Suprapubic skin (tissue), 4 donors: ENCODE measurements around the gene PLIN1.

Experiments used
- CTCF ChIP-seq, 2 donors: fragments of 200-600 bp in 1 of 2; fragments of 450-650 bp in 1 of 2; sonication (generic) in 1 of 2; IDR thresholded peaks; one replicate each; pipeline ENCODE4 v1.5.1; 2016 to 2019; ENCODE audit warnings: antibody characterized with exemption in 2 of 2, mild to moderate bottlenecking in 1 of 2, moderate library complexity in 1 of 2
- POLR2A ChIP-seq, 2 donors: fragments of 450-650 bp; IDR thresholded peaks; one replicate each; pipeline ENCODE4 v1.6.1; 2017; ENCODE audit warnings: antibody characterized with exemption in 2 of 2, mild to moderate bottlenecking in 2 of 2, moderate library complexity in 2 of 2
- POLR2AphosphoS5 ChIP-seq, 3 donors: sonication (generic); formaldehyde crosslinking; IDR thresholded peaks; one replicate each; pipeline ENCODE4 v1.6.1; 2017; ENCODE audit warnings: antibody characterized with exemption in 3 of 3

DNA sequence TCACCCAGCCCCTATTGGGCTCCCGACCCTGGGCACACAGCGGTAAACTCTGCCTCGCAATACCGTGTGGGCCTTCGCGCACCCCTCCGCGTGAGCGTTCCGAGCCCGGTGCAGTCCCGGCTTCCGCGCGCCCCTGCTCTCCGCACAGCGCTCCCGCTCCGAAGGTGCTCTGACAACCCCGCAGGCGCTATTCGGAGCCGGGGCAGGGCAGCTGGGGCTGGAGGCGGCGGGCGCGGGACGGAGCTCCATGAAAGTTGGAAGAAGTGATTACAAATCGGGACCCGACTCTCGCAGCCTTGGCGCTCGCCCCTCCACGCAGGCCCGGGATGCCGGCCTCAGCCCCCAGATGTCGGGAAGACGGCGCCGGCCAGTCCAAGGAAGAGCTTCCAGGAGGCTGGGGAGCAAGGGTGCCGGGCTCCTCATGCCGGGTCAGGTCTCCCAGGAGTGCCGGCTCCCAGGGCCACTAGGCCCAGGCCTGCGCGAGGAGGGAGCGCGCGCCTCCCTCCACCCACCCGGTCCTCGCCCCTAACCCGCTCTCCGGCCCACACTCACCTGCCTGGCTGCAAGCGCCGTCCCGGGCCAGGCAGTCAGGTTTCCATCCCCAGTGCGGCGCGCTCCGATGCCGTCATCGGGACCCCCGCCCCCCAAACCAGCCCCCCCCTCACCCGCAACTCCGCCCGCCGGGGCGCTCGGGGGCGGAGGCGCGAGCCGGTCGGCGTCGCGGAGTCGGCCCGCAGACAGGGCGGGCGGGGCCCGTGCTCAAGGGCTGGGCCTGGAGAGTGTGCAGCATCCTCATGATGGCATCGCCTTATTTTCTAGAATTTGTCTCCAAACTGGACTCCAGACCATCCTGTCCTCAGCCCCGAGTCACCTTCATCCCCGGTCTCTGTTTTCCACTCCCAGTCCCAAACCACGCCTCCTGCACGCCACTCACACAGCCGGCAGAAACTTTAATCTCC, 24.0 kb downstream of the PLIN1 start, which contains the start of gene KIF7:
- TF ChIP-seq CTCF (IDR thresholded peaks at IDR 0.05) (no peak), POLR2AphosphoS5 (IDR thresholded peaks at IDR 0.05) (no peak), POLR2A (IDR thresholded peaks at IDR 0.05) (no peak)
